HUES48 (cell line): ENCODE data around the gene COX8C.

ENCODE experiments used
- H3K27ac ChIP-seq: one replicate; pipeline ENCODE4 v1.7.0; 2013; ENCODE audit warnings: low read depth, low read length, inconsistent platforms
- H3K27me3 ChIP-seq: 2 replicates; pipeline ENCODE4 v1.6.1; 2013; ENCODE audit warnings: mild to moderate bottlenecking, low read length; ENCODE audit not compliant: control insufficient read depth, insufficient read depth
- H3K36me3 ChIP-seq: 2 replicates; pipeline ENCODE4 v1.6.1; 2013; ENCODE audit warnings: low read length; ENCODE audit not compliant: control insufficient read depth, insufficient read depth
- H3K4me1 ChIP-seq: 2 replicates; pipeline ENCODE4 v1.6.1; 2013; ENCODE audit warnings: mild to moderate bottlenecking, low read length; ENCODE audit not compliant: control insufficient read depth, insufficient read depth
- H3K4me3 ChIP-seq: 2 replicates; pipeline ENCODE4 v1.5.1; 2013; ENCODE audit warnings: mild to moderate bottlenecking, low read depth, low read length
- H3K9ac ChIP-seq: 2 replicates; pipeline ENCODE4 v1.6.1; 2013; ENCODE audit warnings: mild to moderate bottlenecking, low read depth, low read length, moderate library complexity
- H3K9me3 ChIP-seq: 2 replicates; pipeline ENCODE4 v1.6.1; 2013; ENCODE audit warnings: low read length; ENCODE audit not compliant: control insufficient read depth, insufficient read depth

COX8C gene

DNA sequence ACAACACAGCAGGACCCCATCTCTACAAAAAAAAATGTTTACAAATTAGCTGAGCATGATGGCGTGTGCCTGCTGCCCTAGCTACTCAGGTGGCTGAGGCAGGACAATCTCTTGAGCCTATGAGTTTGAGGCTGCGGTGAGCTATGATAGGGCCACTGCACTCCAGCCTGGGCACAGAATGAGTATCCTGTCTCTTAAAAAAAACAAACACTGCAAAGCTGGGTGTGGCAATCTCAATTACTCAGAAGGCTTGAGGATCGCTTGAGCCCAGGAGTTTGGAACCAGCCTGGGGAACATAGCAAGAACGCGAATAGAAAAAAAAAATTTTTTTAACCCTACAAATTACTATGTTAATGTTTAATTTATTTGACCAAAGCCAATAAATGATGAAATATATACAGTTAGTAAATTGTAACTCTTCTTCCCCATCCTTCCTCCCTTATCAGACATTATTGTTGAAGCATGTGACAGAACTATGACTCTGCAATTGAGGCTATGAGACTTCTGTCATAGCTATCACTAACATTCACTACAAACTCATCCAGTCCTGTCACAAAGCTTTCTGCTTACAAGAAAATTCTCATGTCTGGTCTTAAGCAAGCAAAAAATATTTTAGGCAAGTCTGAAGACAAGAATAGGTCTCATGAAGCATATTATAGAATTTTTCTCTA is 23.9 kb upstream of the COX8C start:
- no peak overlapping the region for H3K9ac ChIP-seq
- H3K4me1 ChIP-seq: peaks cover 23% of the 10 kb centered on the region
- no peaks in the 10 kb centered on the region for H3K9me3 ChIP-seq
- H3K36me3 ChIP-seq: peaks cover 9% of the 10 kb centered on the region
- no peak overlapping the region for H3K27ac ChIP-seq
- no peaks in the 10 kb centered on the region for H3K27me3 ChIP-seq
- H3K4me3 ChIP-seq: no peak overlapping the region

DNA sequence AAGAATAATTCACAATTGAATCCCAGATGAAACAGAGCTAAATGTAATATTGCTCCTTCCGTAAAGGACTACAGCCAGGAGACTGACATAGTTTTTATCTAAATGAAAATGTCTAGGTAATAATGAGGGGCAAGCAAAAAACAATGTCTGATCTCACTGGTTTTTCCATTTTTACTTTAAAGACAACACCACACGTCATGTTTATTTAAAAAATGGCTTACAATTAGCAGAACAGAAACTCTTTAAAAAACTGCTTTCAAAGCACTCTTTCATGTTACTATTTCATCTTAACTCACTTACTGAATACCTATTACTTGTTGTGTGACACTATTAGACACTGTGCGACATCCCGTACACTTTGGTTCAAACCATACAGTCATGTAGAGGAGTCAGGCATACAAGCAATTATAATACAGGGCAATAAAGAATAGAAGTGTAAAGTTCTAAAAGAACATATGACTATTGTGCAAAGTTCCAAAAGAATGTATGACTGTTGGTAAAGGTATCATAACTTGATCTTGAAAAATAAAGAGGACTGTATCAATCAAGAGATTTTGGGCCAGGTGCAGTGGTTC is 23.3 kb upstream of the COX8C start:
- peaks cover 17% of the 10 kb centered on the region for H3K4me1 ChIP-seq
- H3K36me3 ChIP-seq: peaks cover 9% of the 10 kb centered on the region
- H3K4me3 ChIP-seq: no peak overlapping the region
- no peaks in the 10 kb centered on the region for H3K9me3 ChIP-seq
- no peaks in the 10 kb centered on the region for H3K27me3 ChIP-seq
- H3K9ac ChIP-seq: no peak overlapping the region
- H3K27ac ChIP-seq: no peak overlapping the region

DNA sequence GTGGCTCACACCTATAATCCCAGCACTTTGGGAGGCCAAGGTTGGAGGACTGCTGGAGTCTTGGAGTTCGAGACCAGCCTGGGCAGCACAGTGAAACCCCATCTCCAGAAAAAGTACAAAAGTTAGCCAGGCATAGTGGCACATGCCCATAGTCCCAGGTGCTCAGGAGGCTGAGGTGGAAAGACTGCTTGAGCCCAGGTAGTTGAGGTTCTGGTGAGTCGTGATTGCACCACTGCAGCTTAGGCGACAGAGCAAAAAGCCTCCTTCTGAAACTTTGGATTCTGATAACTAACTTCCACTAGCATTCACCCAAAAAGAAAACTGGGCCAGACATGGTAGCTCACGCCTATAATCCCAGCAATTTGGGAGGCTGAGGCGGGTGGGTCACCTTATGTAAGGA is 20.8 kb upstream of the COX8C start:
- peaks cover 17% of the 10 kb centered on the region for H3K4me1 ChIP-seq

DNA sequence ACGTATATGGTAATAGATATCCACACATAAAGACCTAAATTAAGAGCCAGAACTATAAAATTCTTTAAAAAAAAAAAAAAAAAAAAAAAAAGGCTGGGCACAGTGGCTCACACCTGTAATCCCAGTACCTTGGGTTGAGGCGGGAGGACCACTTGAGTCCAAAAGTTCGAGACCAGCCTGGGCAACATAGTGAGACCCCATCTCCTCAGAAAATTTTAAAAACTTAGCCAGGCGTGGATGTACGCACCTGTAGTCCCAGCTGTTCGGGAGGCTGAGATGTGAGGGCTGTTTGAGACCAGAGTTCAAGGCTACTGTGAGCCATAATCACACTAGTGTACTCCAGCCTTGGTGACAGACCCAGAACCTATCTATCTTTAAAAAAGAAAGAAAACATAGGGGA is 18.4 kb upstream of the COX8C start:
- H3K36me3 ChIP-seq: peaks cover 8% of the 10 kb centered on the region
- H3K27me3 ChIP-seq: no peaks in the 10 kb centered on the region
- H3K9me3 ChIP-seq: no peaks in the 10 kb centered on the region
- no peak overlapping the region for H3K4me3 ChIP-seq
- H3K9ac ChIP-seq: no peak overlapping the region
- no peak overlapping the region for H3K27ac ChIP-seq
- H3K4me1 ChIP-seq: peaks cover 19% of the 10 kb centered on the region

More for the DNA sequence above, 20.8 kb upstream of the COX8C start:
- H3K36me3 ChIP-seq: peaks cover 9% of the 10 kb centered on the region
- no peaks in the 10 kb centered on the region for H3K9me3 ChIP-seq
- H3K27ac ChIP-seq: no peak overlapping the region
- no peak overlapping the region for H3K9ac ChIP-seq
- H3K27me3 ChIP-seq: no peaks in the 10 kb centered on the region
- H3K4me3 ChIP-seq: no peak overlapping the region

DNA sequence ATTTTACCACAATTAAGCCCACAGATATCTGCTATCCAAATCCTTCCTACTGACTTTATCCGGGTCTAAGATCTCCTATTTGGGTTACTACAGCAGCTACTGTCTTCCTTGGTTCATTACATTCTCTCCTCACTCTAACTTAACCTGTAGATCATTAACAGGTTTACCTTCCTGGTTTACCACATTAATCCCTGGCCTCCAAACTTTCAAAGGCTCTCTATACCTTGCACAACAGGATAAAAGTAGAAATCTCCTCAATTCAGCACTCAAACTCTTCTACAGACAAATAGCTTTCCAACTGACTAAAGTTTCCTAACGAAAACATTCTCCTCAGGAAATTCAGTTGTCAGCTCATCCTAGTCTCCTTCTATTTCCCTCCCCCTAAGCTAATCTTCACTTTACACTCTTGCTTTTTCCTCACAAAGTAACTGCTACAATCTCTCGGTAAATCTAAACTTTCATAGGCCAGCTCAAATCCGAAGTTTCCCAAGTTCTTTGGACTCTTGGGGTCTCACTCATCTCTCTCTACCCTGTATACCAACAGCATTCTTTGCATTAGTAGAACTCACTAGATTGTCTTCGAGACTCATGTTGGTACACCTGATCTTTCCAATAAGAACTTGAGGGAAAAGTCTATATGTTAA is 16.9 kb upstream of the COX8C start:
- Histone ChIP-seq H3K27me3 (no peaks in the 10 kb centered on the region), H3K4me1 (peaks cover 32% of the 10 kb centered on the region), H3K4me3 (no peak overlapping the region), H3K36me3 (0 out of 2 replicates have a peak, but pooled peaks cover 3% of the 10 kb centered on the region), H3K9me3 (no peaks in the 10 kb centered on the region), H3K9ac (no peak overlapping the region), H3K27ac (no peak overlapping the region)

DNA sequence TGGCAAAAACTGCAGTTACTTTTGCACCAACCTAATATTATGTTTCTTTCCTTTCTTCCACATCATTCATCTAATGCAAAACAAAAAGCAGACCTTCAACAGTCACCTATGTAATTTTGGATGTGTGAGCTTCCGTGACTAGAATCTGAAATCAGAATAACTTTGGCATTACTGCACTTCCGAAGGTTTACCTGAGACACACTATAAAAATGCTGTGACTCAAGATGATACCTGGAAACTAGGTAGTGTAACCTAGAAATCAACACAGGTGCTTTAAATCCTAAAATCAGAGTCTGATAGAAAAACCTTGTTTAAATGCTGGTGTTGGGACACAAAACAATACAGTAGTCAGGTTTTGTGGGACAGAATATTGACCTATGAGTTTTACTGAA is 16.4 kb upstream of the COX8C start:
- peaks cover 37% of the 10 kb centered on the region for H3K4me1 ChIP-seq
- 0 out of 2 replicates have a peak overlapping the region, but pooled peaks have one; percentile 92 for H3K4me3 ChIP-seq
- no peak overlapping the region for H3K27ac ChIP-seq
- H3K36me3 ChIP-seq: 0 out of 2 replicates have a peak, but pooled peaks cover 3% of the 10 kb centered on the region
- no peak overlapping the region for H3K9ac ChIP-seq
- H3K27me3 ChIP-seq: no peaks in the 10 kb centered on the region
- H3K9me3 ChIP-seq: no peaks in the 10 kb centered on the region

DNA sequence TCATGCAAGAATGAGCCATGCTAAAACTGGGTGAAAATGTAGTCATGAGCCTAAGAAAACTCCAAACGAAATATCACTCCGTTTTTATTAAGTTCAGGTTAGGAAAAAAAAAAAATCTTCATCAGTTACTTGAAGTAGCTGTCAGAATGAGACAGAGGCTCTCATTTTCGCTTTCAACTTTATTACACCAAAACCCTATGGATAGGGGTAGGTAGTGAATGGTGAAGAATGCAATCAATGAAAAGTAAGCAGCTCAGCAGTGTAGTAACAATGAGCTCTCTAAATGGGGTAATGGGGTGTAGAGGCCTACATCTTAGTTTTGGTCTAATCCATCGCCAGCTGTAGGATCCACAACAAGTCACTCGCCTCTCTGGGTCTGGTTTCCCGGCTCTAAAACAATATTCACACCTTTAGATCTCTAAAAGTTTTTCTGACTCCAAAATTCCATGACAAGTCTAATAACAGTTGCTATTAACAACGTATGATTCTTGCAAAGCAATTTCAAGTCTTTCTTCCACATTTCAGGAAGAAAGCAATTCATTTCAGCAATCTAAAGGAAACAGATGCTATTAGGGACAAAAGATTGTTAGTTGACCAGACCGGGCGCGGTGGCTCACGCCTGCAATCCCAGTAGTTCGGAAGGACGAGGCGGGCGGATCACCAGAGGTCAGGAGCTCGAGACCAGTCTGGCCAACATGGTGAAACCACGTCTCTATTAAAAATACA is 15.8 kb upstream of the COX8C start:
- 0 out of 2 replicates have a peak, but pooled peaks cover under 1% of the 10 kb centered on the region for H3K36me3 ChIP-seq
- H3K27me3 ChIP-seq: no peaks in the 10 kb centered on the region
- H3K9ac ChIP-seq: no peak overlapping the region
- H3K9me3 ChIP-seq: no peaks in the 10 kb centered on the region
- H3K27ac ChIP-seq: no peak overlapping the region
- H3K4me3 ChIP-seq: peak overlapping the region; percentile 92
- peaks cover 37% of the 10 kb centered on the region for H3K4me1 ChIP-seq

DNA sequence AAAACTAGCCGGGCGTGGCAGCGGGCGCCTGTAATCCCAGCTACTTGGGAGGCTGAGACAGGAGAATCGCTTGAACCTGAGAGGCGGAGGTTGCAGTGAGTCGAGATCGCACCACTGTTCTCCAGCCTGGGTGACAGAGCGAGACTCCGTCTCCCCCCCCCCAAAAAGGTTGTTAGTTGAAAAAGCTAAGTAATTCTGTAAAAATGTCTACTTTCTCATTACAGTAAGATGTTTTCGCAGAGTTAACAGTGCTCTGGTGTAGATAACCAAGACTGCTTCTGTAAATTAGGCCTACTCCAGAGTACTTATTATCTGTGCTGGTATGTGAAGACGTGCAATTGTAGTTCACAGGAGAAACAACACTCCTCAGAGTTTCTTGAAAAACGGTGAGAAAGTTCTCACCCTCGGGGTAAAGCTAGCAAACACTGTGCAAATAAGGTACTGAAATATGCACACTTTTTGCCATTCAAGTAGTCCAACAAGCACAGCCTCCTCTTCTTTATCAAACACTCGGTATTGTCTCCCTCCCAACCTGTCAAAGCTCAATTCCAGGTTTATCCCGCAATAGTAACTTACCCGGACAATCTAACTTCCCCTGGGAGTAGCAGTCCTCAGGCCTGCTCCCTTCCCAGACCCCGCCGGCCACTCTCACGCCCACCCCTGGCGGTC is 15.1 kb upstream of the COX8C start:
- Histone ChIP-seq H3K4me3 (peak overlapping the region; percentile 92), H3K36me3 (no peaks in the 10 kb centered on the region), H3K27me3 (no peaks in the 10 kb centered on the region), H3K9ac (peak overlapping the region; percentile 47; the same call in 1 of the 2 replicates), H3K9me3 (peaks cover 4% of the 10 kb centered on the region), H3K27ac (peak overlapping the region; percentile 93), H3K4me1 (peaks cover 37% of the 10 kb centered on the region)

DNA sequence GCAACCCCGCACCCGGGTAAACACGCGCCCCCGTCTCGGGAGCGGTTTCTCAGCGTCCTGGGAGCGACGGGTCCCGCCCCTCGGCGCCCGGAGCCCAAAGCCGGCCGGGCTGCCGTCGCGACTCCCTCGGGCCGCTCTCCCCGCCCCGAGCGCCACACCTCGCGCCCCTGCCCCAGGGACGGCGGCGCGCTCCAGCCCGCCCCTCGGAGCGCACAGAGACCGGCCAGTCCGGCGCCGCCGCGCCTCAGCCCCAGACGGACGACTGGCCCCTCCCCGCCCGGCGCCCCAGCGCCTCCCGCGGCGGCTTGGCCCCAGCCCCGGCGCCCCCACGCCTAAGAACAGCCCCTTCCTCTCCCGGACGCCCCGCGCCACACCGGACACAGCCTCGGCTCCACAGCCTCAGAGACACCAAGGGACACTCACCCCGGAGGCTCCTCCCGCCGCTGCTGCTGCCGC is 14.6 kb upstream of the COX8C start:
- H3K27me3 ChIP-seq: no peaks in the 10 kb centered on the region
- peaks cover 10% of the 10 kb centered on the region for H3K9me3 ChIP-seq
- no peaks in the 10 kb centered on the region for H3K36me3 ChIP-seq
- peak overlapping the region; percentile 68; the same call in 1 of the 2 replicates for H3K9ac ChIP-seq
- peaks cover 37% of the 10 kb centered on the region for H3K4me1 ChIP-seq
- H3K27ac ChIP-seq: peak overlapping the region; percentile 93
- peak overlapping the region; percentile 92 for H3K4me3 ChIP-seq

DNA sequence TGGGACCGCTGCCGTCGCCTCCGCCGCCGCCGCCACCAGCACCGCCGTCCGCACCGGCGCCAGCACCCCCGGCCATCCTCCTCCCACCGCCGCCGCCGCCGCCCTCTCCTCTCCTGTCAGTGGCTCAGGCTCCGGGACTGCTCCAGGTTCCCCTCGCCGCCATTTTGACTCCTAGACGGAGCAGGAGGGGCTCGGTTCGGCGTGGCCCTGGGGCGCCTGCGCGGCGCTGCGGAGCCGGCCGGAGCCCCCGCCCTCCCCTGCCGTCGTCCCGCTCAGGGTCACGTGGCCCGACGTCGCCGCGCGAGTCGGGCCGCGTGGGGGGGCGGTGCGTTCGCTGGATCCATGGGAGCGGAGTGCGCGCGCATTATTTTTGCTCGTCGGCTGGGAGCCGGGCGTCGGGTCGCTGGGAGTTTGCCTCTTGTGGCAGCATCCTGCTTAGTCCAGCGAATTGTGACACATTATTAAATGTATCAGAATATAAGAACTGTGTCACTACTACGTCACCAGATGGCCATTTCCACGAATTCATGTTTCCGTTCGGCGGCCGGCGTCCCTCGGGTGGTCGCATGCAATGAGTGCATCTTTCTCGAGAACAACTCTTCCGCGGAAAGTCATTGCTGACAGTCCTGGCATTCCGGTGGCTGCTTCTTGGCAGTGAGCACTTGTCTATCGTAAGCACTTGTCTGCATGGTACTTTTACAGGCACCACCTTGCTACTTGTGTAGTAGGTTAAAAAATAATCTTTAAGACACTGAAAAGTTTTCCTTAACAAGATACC is 13.9 kb upstream of the COX8C start, which contains the start of gene BTBD7:
Gene BTBD7, minus strand, starts transcription at position 184 of the 778 bp plus-strand sequence. CDS start 36,985 bp downstream, outside the sequence.
- Histone ChIP-seq H3K27me3 (no peaks in the 10 kb centered on the region), H3K9me3 (peaks cover 13% of the 10 kb centered on the region), H3K4me3 (peak within 1 kb of the TSS; percentile 92), H3K4me1 (peaks cover 37% of the 10 kb centered on the region), H3K36me3 (no peaks in the 10 kb centered on the region), H3K9ac (peak within 1 kb of the TSS; percentile 68), H3K27ac (peak within 1 kb of the TSS; percentile 93)
